Measurements from ENCODE around the gene PTGDS. TPM values are rescaled to one million over a fixed set of nuclear protein-coding genes. Genes with fewer than 3 reads are reported as not detected.

PTGDS gene
- total and polyA plus RNA-seq, 5 donors from 2014 or later = 0.47 to 15.4 TPM; not detected in 3

- Mint-ChIP-seq H3K36me3 (no peaks in the 10 kb centered on the region), H3K4me1 (peaks cover 0 to 24% (median 8%) of the 10 kb centered on the region in 4 donors), H3K9me3 (no peaks in the 10 kb centered on the region), H3K27ac (no peak overlapping the region), H3K27me3 (no peaks in the 10 kb centered on the region), H3K4me3 (no peak overlapping the region)
- Histone ChIP-seq H3K27ac (ENCODE audit: insufficient read depth, low read length, poor library complexity, severe bottlenecking) (no peak overlapping the region), H3K4me1 (ENCODE audit: control insufficient read depth, insufficient read depth, low read length, poor library complexity, severe bottlenecking) (peaks cover 24% of the 10 kb centered on the region), H3K27me3 (ENCODE audit: control insufficient read depth, insufficient read depth, low read length) (no peaks in the 10 kb centered on the region), H3K4me3 (ENCODE audit: low read depth, low read length) (no peak overlapping the region), H3K9me3 (ENCODE audit: control insufficient read depth in 2 of 2, low read length in 2 of 2) (no peaks in the 10 kb centered on the region), H3K36me3 (ENCODE audit: control insufficient read depth, insufficient read depth, low read length) (no peaks in the 10 kb centered on the region)
- no peak for ATAC-seq (ENCODE audit: low read depth in 2 of 2)
- DNase-seq = no peak
Observed at GRCh38 chr9:136968333-136969127, 8.8 kb upstream of the PTGDS start.

GRCh38 chr9:136969150-136969549 lies 8.2 kb upstream of the PTGDS start:
- Mint-ChIP-seq H3K27me3 (no peaks in the 10 kb centered on the region), H3K36me3 (no peaks in the 10 kb centered on the region), H3K9me3 (no peaks in the 10 kb centered on the region), H3K27ac (no peak overlapping the region), H3K4me1 (peaks cover 0 to 26% (median 8%) of the 10 kb centered on the region in 4 donors), H3K4me3 (no peak overlapping the region)
- Histone ChIP-seq H3K9me3 (ENCODE audit: control insufficient read depth in 2 of 2, low read length in 2 of 2) (no peaks in the 10 kb centered on the region), H3K36me3 (ENCODE audit: control insufficient read depth, insufficient read depth, low read length) (no peaks in the 10 kb centered on the region), H3K27me3 (ENCODE audit: control insufficient read depth, insufficient read depth, low read length) (no peaks in the 10 kb centered on the region), H3K27ac (ENCODE audit: insufficient read depth, low read length, poor library complexity, severe bottlenecking) (no peak overlapping the region), H3K4me3 (ENCODE audit: low read depth, low read length) (no peak overlapping the region), H3K4me1 (ENCODE audit: control insufficient read depth, insufficient read depth, low read length, poor library complexity, severe bottlenecking) (peaks cover 24% of the 10 kb centered on the region)
- no peak for DNase-seq
- ATAC-seq (ENCODE audit: low read depth in 2 of 2) = no peak

- H3K27ac Mint-ChIP-seq = no peak overlapping the region
Observed at GRCh38 chr9:136969774-136970173, 7.5 kb upstream of the PTGDS start.

GRCh38 chr9:136970361-136970760 lies 6.9 kb upstream of the PTGDS start:
- H3K4me1 Mint-ChIP-seq = peaks cover 0 to 26% (median 13%) of the 10 kb centered on the region in 4 donors
- Histone ChIP-seq H3K36me3 (ENCODE audit: control insufficient read depth, insufficient read depth, low read length) (no peaks in the 10 kb centered on the region), H3K4me1 (ENCODE audit: control insufficient read depth, insufficient read depth, low read length, poor library complexity, severe bottlenecking) (peaks cover 24% of the 10 kb centered on the region), H3K4me3 (ENCODE audit: low read depth, low read length) (no peak overlapping the region), H3K27ac (ENCODE audit: insufficient read depth, low read length, poor library complexity, severe bottlenecking) (no peak overlapping the region), H3K27me3 (ENCODE audit: control insufficient read depth, insufficient read depth, low read length) (no peaks in the 10 kb centered on the region), H3K9me3 (ENCODE audit: control insufficient read depth in 2 of 2, low read length in 2 of 2) (no peaks in the 10 kb centered on the region)
- DNase-seq = no peak
- H3K27me3 Mint-ChIP-seq = peaks cover 3% of the 10 kb centered on the region
- no peak for ATAC-seq (ENCODE audit: low read depth in 2 of 2)
- no peaks in the 10 kb centered on the region for H3K9me3 Mint-ChIP-seq
- H3K4me3 Mint-ChIP-seq = no peak overlapping the region
- no peaks in the 10 kb centered on the region for H3K36me3 Mint-ChIP-seq
- H3K27ac Mint-ChIP-seq = no peak overlapping the region

More at GRCh38 chr9:136969774-136970173, 7.5 kb upstream of the PTGDS start:
- H3K36me3 ChIP-seq (ENCODE audit: control insufficient read depth, insufficient read depth, low read length) = no peaks in the 10 kb centered on the region
- peaks cover 24% of the 10 kb centered on the region for H3K4me1 ChIP-seq (ENCODE audit: control insufficient read depth, insufficient read depth, low read length, poor library complexity, severe bottlenecking)
- Mint-ChIP-seq H3K4me3 (no peak overlapping the region), H3K27me3 (no peaks in the 10 kb centered on the region), H3K9me3 (no peaks in the 10 kb centered on the region), H3K36me3 (no peaks in the 10 kb centered on the region), H3K4me1 (peaks cover 0 to 24% (median 10%) of the 10 kb centered on the region in 4 donors)
- no peaks in the 10 kb centered on the region for H3K27me3 ChIP-seq (ENCODE audit: control insufficient read depth, insufficient read depth, low read length)
- no peak overlapping the region for H3K27ac ChIP-seq (ENCODE audit: insufficient read depth, low read length, poor library complexity, severe bottlenecking)
- DNase-seq (no peak), ATAC-seq (ENCODE audit: low read depth in 2 of 2) (no peak)
- H3K9me3 ChIP-seq (ENCODE audit: control insufficient read depth in 2 of 2, low read length in 2 of 2) = no peaks in the 10 kb centered on the region
- no peak overlapping the region for H3K4me3 ChIP-seq (ENCODE audit: low read depth, low read length)

- H3K4me1 Mint-ChIP-seq = peaks cover 0 to 25% (median 5%) of the 10 kb centered on the region in 4 donors
- peaks cover 5% of the 10 kb centered on the region for H3K27me3 Mint-ChIP-seq
- no peak overlapping the region for H3K4me3 Mint-ChIP-seq
- no peak overlapping the region for H3K4me3 ChIP-seq (ENCODE audit: low read depth, low read length)
- ATAC-seq (ENCODE audit: low read depth in 2 of 2) (no peak), DNase-seq (no peak)
- peaks cover 21% of the 10 kb centered on the region for H3K4me1 ChIP-seq (ENCODE audit: control insufficient read depth, insufficient read depth, low read length, poor library complexity, severe bottlenecking)
- H3K36me3 Mint-ChIP-seq = no peaks in the 10 kb centered on the region
- H3K27ac Mint-ChIP-seq = no peak overlapping the region
- no peaks in the 10 kb centered on the region for H3K9me3 ChIP-seq (ENCODE audit: control insufficient read depth in 2 of 2, low read length in 2 of 2)
- H3K27ac ChIP-seq (ENCODE audit: insufficient read depth, low read length, poor library complexity, severe bottlenecking) = no peak overlapping the region
- H3K9me3 Mint-ChIP-seq = no peaks in the 10 kb centered on the region
- no peaks in the 10 kb centered on the region for H3K27me3 ChIP-seq (ENCODE audit: control insufficient read depth, insufficient read depth, low read length)
- H3K36me3 ChIP-seq (ENCODE audit: control insufficient read depth, insufficient read depth, low read length) = no peaks in the 10 kb centered on the region
Observed at GRCh38 chr9:136971746-136972145, 5.6 kb upstream of the PTGDS start.

GRCh38 chr9:136972335-136972734 lies 5.0 kb upstream of the PTGDS start:
- no peak overlapping the region for H3K4me3 ChIP-seq (ENCODE audit: low read depth, low read length)
- no peak overlapping the region for H3K4me3 Mint-ChIP-seq
- no peak for ATAC-seq (ENCODE audit: low read depth in 2 of 2)
- no peak overlapping the region for H3K27ac Mint-ChIP-seq
- H3K27me3 Mint-ChIP-seq = peaks cover 5% of the 10 kb centered on the region
- H3K27me3 ChIP-seq (ENCODE audit: control insufficient read depth, insufficient read depth, low read length) = no peaks in the 10 kb centered on the region
- no peaks in the 10 kb centered on the region for H3K9me3 Mint-ChIP-seq
- no peaks in the 10 kb centered on the region for H3K9me3 ChIP-seq (ENCODE audit: control insufficient read depth in 2 of 2, low read length in 2 of 2)
- H3K4me1 ChIP-seq (ENCODE audit: control insufficient read depth, insufficient read depth, low read length, poor library complexity, severe bottlenecking) = peaks cover 21% of the 10 kb centered on the region
- no peak for DNase-seq
- no peak overlapping the region for H3K27ac ChIP-seq (ENCODE audit: insufficient read depth, low read length, poor library complexity, severe bottlenecking)
- peaks cover 0 to 23% (median 5%) of the 10 kb centered on the region in 4 donors for H3K4me1 Mint-ChIP-seq
- H3K36me3 Mint-ChIP-seq = no peaks in the 10 kb centered on the region
- H3K36me3 ChIP-seq (ENCODE audit: control insufficient read depth, insufficient read depth, low read length) = no peaks in the 10 kb centered on the region

- DNase-seq (no peak), ATAC-seq (ENCODE audit: low read depth in 2 of 2) (no peak)
- Histone ChIP-seq H3K9me3 (ENCODE audit: control insufficient read depth in 2 of 2, low read length in 2 of 2) (no peaks in the 10 kb centered on the region), H3K27ac (ENCODE audit: insufficient read depth, low read length, poor library complexity, severe bottlenecking) (no peak overlapping the region), H3K4me3 (ENCODE audit: low read depth, low read length) (no peak overlapping the region), H3K27me3 (ENCODE audit: control insufficient read depth, insufficient read depth, low read length) (no peaks in the 10 kb centered on the region), H3K36me3 (ENCODE audit: control insufficient read depth, insufficient read depth, low read length) (no peaks in the 10 kb centered on the region), H3K4me1 (ENCODE audit: control insufficient read depth, insufficient read depth, low read length, poor library complexity, severe bottlenecking) (peaks cover 26% of the 10 kb centered on the region)
- H3K4me3 Mint-ChIP-seq = no peak overlapping the region
- H3K27me3 Mint-ChIP-seq = peaks cover 5% of the 10 kb centered on the region
- H3K9me3 Mint-ChIP-seq = no peaks in the 10 kb centered on the region
- no peak overlapping the region for H3K27ac Mint-ChIP-seq
- peaks cover 0 to 23% (median 5%) of the 10 kb centered on the region in 4 donors for H3K4me1 Mint-ChIP-seq
- H3K36me3 Mint-ChIP-seq = no peaks in the 10 kb centered on the region
Observed at GRCh38 chr9:136972743-136973142, 4.6 kb upstream of the PTGDS start.
